ENCODE measurements around the gene MIR17HG.

Gene MIR17HG

GRCh38 chr13:91370501-91370900 is 23.0 kb downstream of the MIR17HG start:
- no peak for DNase-seq (ENCODE audit: low read depth)
- TF ChIP-seq CTCF (IDR thresholded peaks at IDR 0.05; ENCODE audit: low read depth, low read length, missing control alignments), result no peak
- in situ Hi-C loops (cut with HindIII; ENCODE audit: low sequenced_read_pairs), result no loop called here
- no peak overlapping the region for H3K4me3 ChIP-seq (ENCODE audit: low read depth, low read length)

- in situ Hi-C loops (cut with HindIII; ENCODE audit: low sequenced_read_pairs), result no loop called here
- DNase-seq (ENCODE audit: low read depth), result no peak
- no peak overlapping the region for H3K4me3 ChIP-seq (ENCODE audit: low read depth, low read length)
- TF ChIP-seq CTCF (IDR thresholded peaks at IDR 0.05; ENCODE audit: low read depth, low read length, missing control alignments), result no peak
Measured at GRCh38 chr13:91372911-91373310, 25.4 kb downstream of the MIR17HG start.

GRCh38 chr13:91375116-91375729 is 27.7 kb downstream of the MIR17HG start:
- in situ Hi-C loops (cut with HindIII; ENCODE audit: low sequenced_read_pairs), result no loop called here
- peak; percentile 73 for TF ChIP-seq CTCF (IDR thresholded peaks at IDR 0.05; ENCODE audit: low read depth, low read length, missing control alignments)
- H3K4me3 ChIP-seq (ENCODE audit: low read depth, low read length), result no peak overlapping the region
- no peak for DNase-seq (ENCODE audit: low read depth)

DNA sequence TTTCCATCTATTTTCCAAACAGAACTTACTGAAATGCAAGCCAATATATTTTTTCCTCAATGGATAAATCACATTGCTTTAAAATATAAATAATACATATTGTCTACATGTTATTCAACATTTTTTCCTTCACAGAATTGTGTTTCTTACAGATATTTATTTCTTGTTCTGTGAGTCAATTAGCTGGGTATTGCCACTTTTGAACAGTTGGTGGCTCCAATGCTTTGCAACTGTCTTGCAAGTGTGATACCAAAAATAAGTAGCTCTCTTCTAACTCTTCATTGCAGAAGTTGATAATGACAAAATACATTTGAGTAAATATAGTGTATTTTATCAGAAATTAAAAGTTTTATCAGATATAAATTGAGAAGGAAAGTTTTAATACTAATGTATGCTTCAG is 33.9 kb downstream of the MIR17HG start:
- in situ Hi-C loops (cut with HindIII; ENCODE audit: low sequenced_read_pairs), result no loop called here

GRCh38 chr13:91383836-91384235 is 36.3 kb downstream of the MIR17HG start:
- H3K4me3 ChIP-seq (ENCODE audit: low read depth, low read length), result no peak overlapping the region
- no peak for TF ChIP-seq CTCF (IDR thresholded peaks at IDR 0.05; ENCODE audit: low read depth, low read length, missing control alignments)
- no peak for DNase-seq (ENCODE audit: low read depth)
- in situ Hi-C loops (cut with HindIII; ENCODE audit: low sequenced_read_pairs), result no loop called here

More for the DNA sequence above, 33.9 kb downstream of the MIR17HG start:
- no peak overlapping the region for H3K4me3 ChIP-seq (ENCODE audit: low read depth, low read length)
- peak; percentile 38 for DNase-seq (ENCODE audit: low read depth)
- peak; percentile 59 for TF ChIP-seq CTCF (IDR thresholded peaks at IDR 0.05; ENCODE audit: low read depth, low read length, missing control alignments)

GRCh38 chr13:91384896-91385295 is 37.4 kb downstream of the MIR17HG start:
- no peak for DNase-seq (ENCODE audit: low read depth)
- H3K4me3 ChIP-seq (ENCODE audit: low read depth, low read length), result no peak overlapping the region
- in situ Hi-C loops (cut with HindIII; ENCODE audit: low sequenced_read_pairs), result no loop called here
- no peak for TF ChIP-seq CTCF (IDR thresholded peaks at IDR 0.05; ENCODE audit: low read depth, low read length, missing control alignments)

All from astrocyte of the cerebellum (primary cell).